ENCODE results near the gene LYZL1. TPM values are rescaled to one million over a fixed set of nuclear protein-coding genes. Genes with fewer than 3 reads are reported as not detected.

Gene LYZL1
- total and polyA plus RNA-seq, 2 of the 8 experiments (the other 6 are each of a cell fraction or from before 2014, with no cell fraction given), result not detected

DNA sequence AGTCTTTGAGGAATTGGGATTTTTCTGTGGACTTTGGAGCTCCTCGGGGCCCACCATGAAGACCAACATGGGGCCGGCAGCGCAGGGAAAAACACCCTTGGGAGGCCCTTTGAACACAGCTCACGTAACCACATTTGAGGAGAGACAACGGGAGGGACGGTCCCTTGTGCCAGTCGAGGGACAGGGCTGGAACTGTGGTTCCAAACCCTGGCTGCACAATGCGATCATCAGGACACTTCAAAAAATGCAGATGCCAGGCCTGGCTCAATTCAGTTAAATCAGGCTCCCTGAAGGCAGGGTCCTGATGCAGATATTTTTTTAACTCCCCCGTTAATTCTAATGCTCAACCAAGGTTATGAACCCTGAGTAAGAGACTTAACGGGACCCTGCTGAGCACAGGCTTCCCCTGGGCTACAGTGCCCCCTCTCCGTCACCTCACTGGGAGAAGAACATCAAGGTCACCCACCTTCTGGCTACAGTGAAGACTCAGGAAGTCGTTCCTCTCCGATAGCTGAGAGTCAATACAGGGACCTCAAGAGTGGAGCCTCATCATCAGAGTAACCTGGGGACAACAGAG is 30.4 kb downstream of the LYZL1 start:
- H3K27ac ChIP-seq (ENCODE audit: low read depth, low read length), result no peak overlapping the region
- H3K23ac ChIP-seq (ENCODE audit: insufficient read length), result no peak overlapping the region
- H2BK12ac ChIP-seq (ENCODE audit: low read depth, low read length), result no peak overlapping the region
- FAIRE-seq (no peak), DNase-seq (ENCODE audit: low read depth in 1 of 2, low spot score in 2 of 2) (no peak)
- no peak overlapping the region for H3K56ac ChIP-seq (replicated peaks; ENCODE audit: insufficient read length, low read depth, low read length)
- 0 out of 2 replicates have a peak, but pooled peaks cover 3% of the 10 kb centered on the region for H3K23me2 ChIP-seq (ENCODE audit: low read depth, low read length)
- H3K9ac ChIP-seq (replicated peaks in 1 of 4; ENCODE audit: extremely low read depth in 1 of 4, low read depth in 3 of 4, low read length in 3 of 4), result no peak overlapping the region
- H3K4me2 ChIP-seq (ENCODE audit: insufficient read depth in 1 of 2, low read depth in 2 of 2, low read length in 2 of 2), result no peak overlapping the region
- H3K79me1 ChIP-seq (ENCODE audit: low read depth, low read length), result no peaks in the 10 kb centered on the region
- no peaks in the 10 kb centered on the region for H3K9me3 ChIP-seq (ENCODE audit: insufficient read depth in 2 of 2, low read depth in 1 of 2, low read length in 1 of 2)
- H3K4me3 ChIP-seq (ENCODE audit: extremely low read depth in 1 of 4, insufficient read depth in 2 of 4, low read depth in 3 of 4, low read length in 4 of 4), result no peak overlapping the region
- H3K79me2 ChIP-seq (ENCODE audit: control insufficient read depth in 1 of 2, insufficient read depth in 2 of 2, low read length in 2 of 2), result no peaks in the 10 kb centered on the region
- H3K4ac ChIP-seq (replicated peaks; ENCODE audit: insufficient read length, low read depth, low read length), result peak overlapping the region; percentile 13
- no peak overlapping the region for H3K18ac ChIP-seq (ENCODE audit: extremely low read depth, low read length)
- H2AK5ac ChIP-seq (ENCODE audit: low read depth, low read length), result no peak overlapping the region
- 88% methylated on average over 13 of the region's 13 CpGs; no CpG with 5 or more reads in 1 of the 2 experiments for WGBS, 2 experiments (ENCODE audit: extremely low coverage in 1 of 2, insufficient coverage in 1 of 2, insufficient read length in 1 of 2, insufficient replicate concordance in 2 of 2, low coverage in 1 of 2, low lambda C conversion rate in 2 of 2, missing lambda C conversion rate in 1 of 2)
- H3K4me1 ChIP-seq (replicated peaks in 1 of 4; ENCODE audit: control insufficient read depth in 3 of 4, insufficient read depth in 4 of 4, low read length in 3 of 4), result peaks cover 0 to 3% (median 0%) of the 10 kb centered on the region in 4 experiments; a peak in 2 of 7 replicates
- H4K20me1 ChIP-seq (replicated peaks in 1 of 2; ENCODE audit: control insufficient read depth in 1 of 2, insufficient read depth in 2 of 2, low read length in 2 of 2), result no peaks in the 10 kb centered on the region
- no peak overlapping the region for H4K91ac ChIP-seq (replicated peaks; ENCODE audit: insufficient read length, low read length)
- H2BK5ac ChIP-seq (ENCODE audit: low read depth, low read length), result no peak overlapping the region
- no peaks in the 10 kb centered on the region; a peak in 2 of 7 replicates for H3K27me3 ChIP-seq (replicated peaks in 1 of 4; ENCODE audit: control insufficient read depth in 3 of 4, extremely low read depth in 1 of 4, insufficient read depth in 3 of 4, low read length in 3 of 4)
- H3K36me3 ChIP-seq (ENCODE audit: control insufficient read depth in 2 of 4, insufficient read depth in 4 of 4, low read length in 3 of 4), result no peaks in the 10 kb centered on the region
- no peak overlapping the region for H2BK120ac ChIP-seq (replicated peaks; ENCODE audit: low read depth, low read length)
- CTCF ChIA-PET (ENCODE audit: partially characterized antibody), result interaction anchor here (0.8 to 1.6 kb wide), 3 partner anchors 9 to 26 kb away, joined by 3 read pairs; no protein-coding TSS in a partner anchor
- 0 out of 2 replicates have a peak overlapping the region, but pooled peaks have one; percentile 25 for H2AFZ ChIP-seq (ENCODE audit: low read length)
- H4K5ac ChIP-seq (ENCODE audit: insufficient read length, low read depth, low read length), result no peak overlapping the region
- no peak overlapping the region for H2BK20ac ChIP-seq (ENCODE audit: low read length)
- no peak overlapping the region for H2BK15ac ChIP-seq (ENCODE audit: low read length)
- POLR2A ChIA-PET (ENCODE audit: partially characterized antibody), result no interaction called here
- H3K14ac ChIP-seq (ENCODE audit: insufficient read length), result no peak overlapping the region
- H4K8ac ChIP-seq (ENCODE audit: extremely low read depth, insufficient read depth, low read length), result no peak overlapping the region
- TF ChIP-seq JUND (IDR thresholded peaks at IDR 0.05; ENCODE audit: low read length) (no peak), BCL11A (IDR thresholded peaks at IDR 0.05; ENCODE audit: low read depth in 2 of 2, low read length in 2 of 2) (no peak), KDM5A (IDR thresholded peaks at IDR 0.05; ENCODE audit: low read length) (no peak), MAFK (IDR thresholded peaks at IDR 0.05; ENCODE audit: low read depth, low read length) (no peak), CREB1 (IDR thresholded peaks at IDR 0.05) (no peak)

Data from H1 (cell line).